Smooth muscle cell (in vitro differentiated cells): ENCODE data around the gene JARID2. TPM values are rescaled to one million over a fixed set of nuclear protein-coding genes. Genes with fewer than 3 reads are reported as not detected.

ENCODE experiments used
- DNase-seq: peaks from one replicate; lab custom pipeline; 2025; ENCODE audit not compliant: unreplicated experiment; lab: John Stamatoyannopoulos, UW
- H2AFZ ChIP-seq: fragments of 200-600 bp; sonication (generic); 2 replicates; pipeline ENCODE4 v1.6.0; 2016; ENCODE audit warnings: antibody characterized with exemption, low read depth, mild to moderate bottlenecking
- H3F3A ChIP-seq: fragments of 200-600 bp; sonication (generic); 2 replicates; pipeline ENCODE4 v1.6.0; 2017; ENCODE audit warnings: antibody characterized with exemption, low read depth
- H3K27ac ChIP-seq: fragments of 200-600 bp; sonication (generic); 2 replicates; pipeline ENCODE4 v1.5.1; 2016; ENCODE audit warnings: low read depth, mild to moderate bottlenecking
- H3K27me3 ChIP-seq: fragments of 200-600 bp; sonication (generic); 2 replicates; pipeline ENCODE4 v1.6.1; 2016; ENCODE audit warnings: low read depth, mild to moderate bottlenecking
- H3K36me3 ChIP-seq: fragments of 200-600 bp; sonication (generic); 2 replicates; pipeline ENCODE4 v1.5.1; 2016; ENCODE audit warnings: low read depth
- H3K4me1 ChIP-seq: fragments of 200-600 bp; sonication (generic); 2 replicates; pipeline ENCODE4 v1.5.1; 2016; ENCODE audit warnings: low read depth
- H3K4me2 ChIP-seq: fragments of 200-600 bp; sonication (generic); 2 replicates; pipeline ENCODE4 v1.6.0; 2016; ENCODE audit warnings: mild to moderate bottlenecking
- H3K4me3 ChIP-seq: fragments of 200-600 bp; sonication (generic); 2 replicates; pipeline ENCODE4 v1.5.1; 2016; ENCODE audit warnings: mild to moderate bottlenecking
- H3K79me2 ChIP-seq: fragments of 200-600 bp; sonication (generic); 2 replicates; pipeline ENCODE4 v1.6.0; 2016; ENCODE audit warnings: low read depth, mild to moderate bottlenecking
- H3K9ac ChIP-seq: fragments of 200-600 bp; sonication (generic); 2 replicates; pipeline ENCODE4 v1.6.0; 2016; ENCODE audit warnings: low read depth
- H3K9me3 ChIP-seq: fragments of 200-600 bp; sonication (generic); replicated peaks from 2 replicates; pipeline ENCODE4 v1.5.1; 2016; ENCODE audit warnings: low read depth
- H4K20me1 ChIP-seq: fragments of 200-600 bp; sonication (generic); 2 replicates; pipeline ENCODE4 v1.6.0; 2016; ENCODE audit warnings: low read depth
- CTCF ChIP-seq: fragments of 200-600 bp; sonication (generic); IDR thresholded peaks from 2 replicates; pipeline ENCODE4 v1.5.1; 2017; ENCODE audit warnings: borderline replicate concordance, mild to moderate bottlenecking, antibody characterized with exemption; ENCODE audit not compliant: insufficient read depth, poor library complexity, severe bottlenecking
- WGBS: methylation state at CpG from one replicate; pipeline ENCODE4 v1.1.7; 2016; ENCODE audit warnings: low lambda C conversion rate; 5-methylcytosine and 5-hydroxymethylcytosine counted together
- polyA plus RNA-seq: library from polyadenylated mRNA; unstranded; fragments of >200 nt; fragmentation: Nextera tagmentation; extraction: Ambion mirVana; gene quantifications from 2 replicates; pipeline ENCODE4 v1.2.1, GENCODE V29; 2016
- total RNA-seq: library from RNA; depleted of rRNA; stranded (reverse); fragments of >200 nt; gene quantifications from 2 replicates; pipeline ENCODE4 v1.2.3, GENCODE V29; 2014

JARID2 gene
- total and polyA plus RNA-seq, 2 experiments from 2014 or later, result 5.2 to 10.2 TPM

DNA sequence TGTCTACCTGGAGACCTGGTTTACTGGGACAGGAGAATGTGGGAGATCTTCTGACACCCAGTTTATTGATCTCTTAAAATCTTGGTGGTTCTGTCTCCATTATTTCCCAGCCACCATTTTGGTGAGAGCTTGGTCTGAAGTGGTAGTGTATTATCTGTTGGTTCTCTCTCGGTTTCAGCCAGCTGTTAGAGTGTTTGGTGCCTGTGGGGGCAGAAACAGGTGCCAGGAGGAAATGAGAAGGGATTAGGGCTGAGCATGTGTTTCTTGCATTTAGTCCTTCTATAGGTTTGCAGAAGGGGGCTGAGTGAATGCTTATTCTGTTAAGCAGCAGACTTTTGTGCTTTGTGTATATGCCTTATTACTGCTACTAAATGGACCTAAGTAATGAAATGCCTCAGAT is 9.6 kb downstream of the JARID2 start:
- Histone ChIP-seq H3K4me2 (no peak overlapping the region), H3K27me3 (no peaks in the 10 kb centered on the region), H3K4me3 (no peak overlapping the region), H3K27ac (no peak overlapping the region), H3K9ac (no peak overlapping the region), H3F3A (peaks cover 19% of the 10 kb centered on the region), H4K20me1 (peaks cover 100% of the 10 kb centered on the region), H3K4me1 (peaks cover 7% of the 10 kb centered on the region), H2AFZ (no peak overlapping the region), H3K79me2 (peaks cover 68% of the 10 kb centered on the region), H3K36me3 (no peaks in the 10 kb centered on the region), H3K9me3 (no peaks in the 10 kb centered on the region)
- TF ChIP-seq CTCF, result no peak
- whole genome bisulfite sequencing, result 79% methylated on average over 1 of the region's 1 CpG
- no peak for DNase-seq

GRCh38 chr6:15255909-15256395 is 10.1 kb downstream of the JARID2 start:
- no peak for DNase-seq
- Histone ChIP-seq H3K9ac (no peak overlapping the region), H3F3A (peaks cover 18% of the 10 kb centered on the region), H3K4me3 (no peak overlapping the region), H3K27me3 (no peaks in the 10 kb centered on the region), H3K36me3 (no peaks in the 10 kb centered on the region), H2AFZ (no peak overlapping the region), H3K79me2 (peaks cover 73% of the 10 kb centered on the region), H3K27ac (no peak overlapping the region), H3K4me1 (peaks cover 12% of the 10 kb centered on the region), H4K20me1 (peaks cover 100% of the 10 kb centered on the region), H3K4me2 (no peak overlapping the region), H3K9me3 (no peaks in the 10 kb centered on the region)
- WGBS, result 92% methylated on average over 4 of the region's 4 CpGs
- TF ChIP-seq CTCF, result no peak

- H3K9me3 ChIP-seq, result no peaks in the 10 kb centered on the region
- H4K20me1 ChIP-seq, result peaks cover 100% of the 10 kb centered on the region
- WGBS, result 76% methylated on average over 9 of the region's 9 CpGs
- no peaks in the 10 kb centered on the region for H3K27me3 ChIP-seq
- DNase-seq, result no peak
- peaks cover 79% of the 10 kb centered on the region for H3K79me2 ChIP-seq
- H3F3A ChIP-seq, result peaks cover 12% of the 10 kb centered on the region
- no peak overlapping the region for H3K9ac ChIP-seq
- no peak overlapping the region for H3K27ac ChIP-seq
- no peak overlapping the region for H3K4me2 ChIP-seq
- H2AFZ ChIP-seq, result no peak overlapping the region
- TF ChIP-seq CTCF, result no peak
- peaks cover 12% of the 10 kb centered on the region for H3K4me1 ChIP-seq
- no peaks in the 10 kb centered on the region for H3K36me3 ChIP-seq
- no peak overlapping the region for H3K4me3 ChIP-seq
Measured at GRCh38 chr6:15256538-15257271, 10.8 kb downstream of the JARID2 start.
